T-helper 1 cell treated with Interleukin-12 subunit alpha and Interleukin-12 subunit beta and Interleukin-4 antibody, amounts not matched to agents 30 μg/mL and 1 μg/mL, for 36 hours (primary cell): ENCODE results near the gene NR3C2.

Experiments
- H3K27ac Mint-ChIP-seq: one replicate; pipeline ENCODE4 v1.8.0; 2021; ENCODE audit warnings: mild to moderate bottlenecking, mixed read lengths
- H3K27me3 Mint-ChIP-seq: one replicate; pipeline ENCODE4 v1.8.0; 2021; ENCODE audit warnings: low read depth, mixed read lengths
- H3K36me3 Mint-ChIP-seq: one replicate; pipeline ENCODE4 v1.8.0; 2021; ENCODE audit warnings: low read depth, mixed read lengths
- H3K4me1 Mint-ChIP-seq: one replicate; pipeline ENCODE4 v1.8.0; 2021; ENCODE audit warnings: low read depth, mixed read lengths
- H3K4me3 Mint-ChIP-seq: one replicate; pipeline ENCODE4 v1.8.0; 2021; ENCODE audit warnings: mild to moderate bottlenecking, moderate library complexity, mixed read lengths
- H3K9me3 Mint-ChIP-seq: one replicate; pipeline ENCODE4 v1.8.0; 2021; ENCODE audit warnings: mixed read lengths

NR3C2 gene

DNA sequence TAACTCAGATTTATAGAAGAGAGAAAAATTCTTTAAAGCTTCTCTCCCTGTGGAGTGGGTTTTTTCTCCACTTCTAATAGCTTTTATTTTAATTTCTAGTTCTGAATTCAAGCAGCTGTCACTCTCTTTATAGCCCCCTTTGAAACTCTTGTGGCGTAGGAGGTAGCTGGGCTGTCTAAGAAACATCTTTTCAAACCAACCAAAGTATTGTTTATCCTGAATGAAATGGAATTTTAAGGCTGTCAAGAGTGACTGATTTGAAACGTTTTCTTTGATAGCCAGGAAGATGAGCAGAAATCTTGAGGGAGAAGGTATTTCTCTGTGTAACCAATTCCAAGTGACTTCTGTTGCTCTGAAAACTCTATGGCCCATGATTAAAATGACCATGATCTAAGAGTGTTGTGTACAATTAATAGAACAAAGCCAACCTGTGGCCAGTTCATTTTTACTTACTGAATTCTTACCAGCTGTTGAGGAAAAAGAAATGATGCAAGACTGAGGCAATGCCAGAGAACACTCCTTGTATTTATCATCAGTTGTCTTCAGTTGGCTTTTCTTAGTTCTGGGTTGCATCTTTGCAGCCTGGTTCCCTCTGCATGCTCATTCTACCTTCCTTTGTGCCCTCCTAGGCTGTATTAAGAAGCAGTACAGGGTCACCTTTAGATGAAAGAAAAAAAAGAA is 411.9 kb downstream of the NR3C2 start:
- Mint-ChIP-seq H3K27ac (no peak overlapping the region), H3K4me3 (no peak overlapping the region), H3K36me3 (peaks cover 2% of the 10 kb centered on the region), H3K27me3 (no peaks in the 10 kb centered on the region), H3K4me1 (no peaks in the 10 kb centered on the region), H3K9me3 (peaks cover 6% of the 10 kb centered on the region)

DNA sequence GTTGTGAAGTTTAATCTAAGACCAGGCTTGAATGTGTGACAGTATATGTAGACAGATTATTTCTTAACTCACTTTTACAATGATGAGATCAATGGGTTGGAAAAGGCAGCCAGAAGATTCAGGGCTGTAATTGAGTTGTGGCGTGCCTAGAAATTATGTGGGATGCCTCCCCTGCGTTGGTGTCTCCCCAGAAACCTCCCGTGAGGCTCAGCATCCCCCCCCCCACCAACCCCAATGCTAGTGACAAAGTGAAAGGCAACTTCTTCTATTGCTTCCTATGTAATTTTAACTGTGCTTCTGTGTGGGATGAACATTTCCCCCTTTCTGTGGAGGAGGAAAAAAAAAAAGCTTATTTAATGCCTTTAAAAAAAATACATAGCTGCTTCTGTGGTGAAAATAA is 412.4 kb downstream of the NR3C2 start:
- Mint-ChIP-seq H3K9me3 (peaks cover 6% of the 10 kb centered on the region), H3K27ac (no peak overlapping the region), H3K4me1 (no peaks in the 10 kb centered on the region), H3K36me3 (peaks cover 2% of the 10 kb centered on the region), H3K4me3 (no peak overlapping the region), H3K27me3 (no peaks in the 10 kb centered on the region)
